GM12892 (cell line): ENCODE measurements around the gene TROAP.

Source experiments
- DNase-seq: peaks from one replicate; pipeline ENCODE4 v3.0.0; 2011; ENCODE audit not compliant: insufficient read length
- FAIRE-seq: peaks from 2 replicates; lab custom pipeline; 2011; peaks lifted over from hg19 to GRCh38; lab: Jason Lieb, UNC
- POLR2A ChIP-seq: IDR thresholded peaks from 2 replicates; pipeline ENCODE4 v1.6.1; 2011; ENCODE audit warnings: low read depth, low read length, control low read depth
- POLR2AphosphoS5 ChIP-seq: IDR thresholded peaks from 2 replicates; pipeline ENCODE4 v1.6.1; 2011; ENCODE audit warnings: low read depth, low read length, control low read depth
- TAF1 ChIP-seq: IDR thresholded peaks from 2 replicates; pipeline ENCODE4 v1.6.1; 2011; ENCODE audit warnings: low read depth, mild to moderate bottlenecking, control low read depth, low read length, borderline replicate concordance

TROAP gene

GRCh38 chr12:49352351-49352750, 29.3 kb downstream of the TROAP start:
- DNase-seq (no peak), FAIRE-seq (no peak)
- no peak for TF ChIP-seq POLR2AphosphoS5
- TF ChIP-seq TAF1, result no peak
- TF ChIP-seq POLR2A, result no peak

GRCh38 chr12:49355913-49356312, 32.9 kb downstream of the TROAP start:
- FAIRE-seq (no peak), DNase-seq (no peak)
- TF ChIP-seq POLR2A (no peak), TAF1 (no peak), POLR2AphosphoS5 (no peak)

- DNase-seq, result no peak
- TF ChIP-seq TAF1 (no peak), POLR2A (no peak), POLR2AphosphoS5 (no peak)
- no peak for FAIRE-seq
These were observed 34.1 kb downstream of the TROAP start for GRCh38 chr12:49357103-49357678.

GRCh38 chr12:49358483-49359141, 35.6 kb downstream of the TROAP start:
- FAIRE-seq (peak; percentile 74), DNase-seq (no peak)
- no peak for TF ChIP-seq TAF1
- no peak for TF ChIP-seq POLR2A
- TF ChIP-seq POLR2AphosphoS5, result no peak

GRCh38 chr12:49359671-49360070, 36.6 kb downstream of the TROAP start:
- TF ChIP-seq POLR2A (no peak), POLR2AphosphoS5 (no peak), TAF1 (no peak)
- no peak for DNase-seq
- FAIRE-seq, result no peak

GRCh38 chr12:49362077-49362476, 39.0 kb downstream of the TROAP start:
- no peak for TF ChIP-seq TAF1
- TF ChIP-seq POLR2A, result no peak
- TF ChIP-seq POLR2AphosphoS5, result no peak
- no peak for DNase-seq
- no peak for FAIRE-seq

GRCh38 chr12:49364989-49365388, 41.9 kb downstream of the TROAP start:
- FAIRE-seq (no peak), DNase-seq (no peak)
- TF ChIP-seq POLR2AphosphoS5 (no peak), POLR2A (no peak), TAF1 (no peak)

GRCh38 chr12:49365542-49365941, 42.5 kb downstream of the TROAP start:
- TF ChIP-seq POLR2AphosphoS5 (no peak), POLR2A (no peak), TAF1 (no peak)
- DNase-seq (no peak), FAIRE-seq (no peak)

- TF ChIP-seq POLR2A (no peak), TAF1 (no peak), POLR2AphosphoS5 (no peak)
- DNase-seq (no peak), FAIRE-seq (no peak)
These were observed 43.1 kb downstream of the TROAP start for GRCh38 chr12:49366096-49366651.

- FAIRE-seq (peak; percentile 94), DNase-seq (peak; percentile 90)
- TF ChIP-seq POLR2AphosphoS5, result no peak; the same call in 1 of the 2 replicates
- peak; percentile 71 for TF ChIP-seq POLR2A
- TF ChIP-seq TAF1, result peak; percentile 71; the same call in 1 of the 2 replicates
These were observed 43.8 kb downstream of the TROAP start for GRCh38 chr12:49366652-49367380.
